ENCODE results near the gene PGAM1.
"Not testable (repeated sequence)": the region's sequence is repeated elsewhere in the genome, so short reads cannot be mapped to it uniquely, and the experiment has no call there.

PGAM1 gene

DNA sequence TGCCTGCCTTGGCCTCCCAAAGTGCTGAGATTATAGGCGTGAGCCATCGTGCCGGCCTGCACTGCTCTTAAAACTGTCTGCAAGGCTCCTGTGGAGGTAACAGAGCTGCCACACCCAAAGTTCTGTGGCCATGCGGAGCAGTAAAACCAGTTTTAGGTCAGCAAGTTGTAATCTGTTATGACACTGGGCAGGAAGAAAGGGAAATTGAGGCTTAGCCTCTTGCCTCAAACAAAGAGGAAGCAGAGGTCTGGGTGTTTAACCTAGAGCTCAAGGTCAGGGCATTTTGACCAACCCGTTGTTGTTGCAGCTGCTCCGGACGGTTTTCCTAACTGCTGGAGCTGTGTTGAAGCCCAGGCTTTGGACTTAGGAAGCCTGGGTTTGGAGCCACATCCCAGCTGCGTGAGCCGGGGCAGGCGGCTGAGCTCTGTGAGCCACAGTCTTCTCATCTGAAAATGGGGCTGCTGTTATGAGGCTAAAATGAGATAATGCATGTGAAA is 17.4 kb upstream of the PGAM1 start:
- no peak for DNase-seq

DNA sequence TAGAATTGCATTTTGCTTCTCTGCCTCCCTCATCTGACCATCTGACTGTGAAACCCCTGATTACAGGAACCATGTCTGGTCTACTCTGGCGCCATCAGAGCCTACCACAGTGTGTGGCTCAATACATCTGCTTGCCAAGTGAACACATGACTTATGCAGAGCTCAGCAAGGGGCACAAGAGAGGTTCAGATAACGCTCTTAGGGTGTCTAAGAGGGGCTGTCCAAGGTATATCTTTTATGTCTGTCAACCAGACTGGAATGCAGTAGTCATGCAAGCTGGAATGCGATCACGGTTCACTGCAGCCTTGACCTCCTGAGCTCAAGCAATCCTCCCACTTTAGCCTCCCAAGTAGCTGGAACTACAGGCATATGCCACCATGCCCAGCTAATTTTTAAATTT is 14.6 kb upstream of the PGAM1 start:
- DNase-seq: no peak

- peak; percentile 50 for DNase-seq
Observed at GRCh38 chr10:97412891-97413304, 13.1 kb upstream of the PGAM1 start.

- DNase-seq: no peak
Observed at GRCh38 chr10:97416565-97416964, 9.4 kb upstream of the PGAM1 start.

DNA sequence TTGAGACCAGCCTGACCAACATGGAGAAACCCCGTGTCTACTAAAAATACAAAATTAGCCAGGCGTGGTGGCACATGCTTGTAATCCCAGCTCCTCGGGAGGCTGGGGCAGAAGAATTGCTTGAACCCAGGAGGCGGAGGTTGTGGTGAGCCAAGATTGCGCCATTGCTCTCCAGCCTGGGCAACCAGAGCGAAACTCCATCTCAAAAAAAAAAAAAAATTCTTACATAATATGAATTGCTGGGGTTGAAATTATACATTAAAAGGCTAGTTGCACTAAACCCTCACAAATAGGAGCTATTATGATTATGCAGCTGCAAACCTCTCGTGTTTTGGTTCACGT is 2.3 kb upstream of the PGAM1 start:
- not testable (repeated sequence) for DNase-seq

DNA sequence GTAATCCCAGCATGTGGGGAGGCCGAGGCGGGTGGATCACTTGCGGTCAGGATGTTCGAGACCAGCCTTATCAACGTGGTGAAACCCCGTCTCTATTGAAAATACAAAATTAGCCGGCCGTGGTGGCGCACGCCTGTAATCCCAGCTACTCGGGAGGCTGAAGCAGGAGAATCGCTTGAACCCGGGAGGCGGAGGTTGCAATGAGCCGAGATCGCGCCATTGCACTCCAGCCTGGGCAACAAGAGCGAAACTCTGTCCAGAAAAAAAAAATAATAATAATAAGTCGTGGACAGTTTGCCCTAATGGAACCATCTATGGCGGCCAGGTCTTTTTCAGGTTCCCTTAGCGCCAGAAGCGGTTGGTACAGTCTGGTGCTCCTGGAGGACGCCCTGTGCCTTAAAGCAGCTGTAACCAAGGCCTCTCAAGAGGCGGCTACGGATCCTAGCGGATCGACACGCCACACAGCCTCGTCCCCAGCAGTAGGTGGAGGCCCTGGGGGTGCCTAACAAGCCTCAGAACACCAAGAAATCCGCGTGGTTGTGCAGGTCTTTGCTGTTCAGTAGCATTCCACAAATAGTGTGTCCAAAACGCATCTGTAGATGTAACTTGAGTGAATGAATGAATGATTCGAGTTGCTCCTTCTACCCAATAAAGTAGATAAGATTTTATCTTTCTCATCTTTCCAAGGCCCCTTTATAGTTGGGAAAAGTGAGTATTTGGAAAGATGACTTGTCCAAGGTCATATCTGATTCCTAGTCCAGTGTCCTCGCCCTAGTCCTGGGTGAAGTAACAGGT is 982 bp downstream of the PGAM1 start:
- peak; percentile 19 for DNase-seq

GRCh38 chr10:97427571-97428179 is 1.7 kb downstream of the PGAM1 start:
- DNase-seq: no peak

DNA sequence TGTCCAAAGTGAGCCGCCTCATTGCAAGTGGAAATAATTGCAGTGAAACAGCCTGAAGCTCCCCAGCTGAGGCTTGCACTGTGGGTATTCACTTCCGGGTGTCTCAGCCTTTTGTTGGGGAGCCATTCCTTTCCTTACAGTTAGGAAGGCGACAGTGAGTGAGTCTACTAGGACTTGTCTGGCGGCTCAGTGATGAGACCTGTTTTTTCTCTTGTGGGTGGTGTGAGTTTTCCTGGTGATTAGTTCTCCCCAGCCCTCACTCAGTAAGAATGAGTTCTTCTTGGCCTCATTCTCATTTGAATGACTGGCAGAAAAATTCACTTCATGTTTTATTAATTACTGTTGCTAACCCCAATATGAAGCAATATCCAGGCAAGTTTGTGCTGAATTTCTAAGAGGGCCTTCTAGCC is 2.6 kb downstream of the PGAM1 start:
- peak; percentile 26 for DNase-seq

GRCh38 chr10:97434055-97434454 is 8.1 kb downstream of the PGAM1 start:
- DNase-seq: no peak

DNA sequence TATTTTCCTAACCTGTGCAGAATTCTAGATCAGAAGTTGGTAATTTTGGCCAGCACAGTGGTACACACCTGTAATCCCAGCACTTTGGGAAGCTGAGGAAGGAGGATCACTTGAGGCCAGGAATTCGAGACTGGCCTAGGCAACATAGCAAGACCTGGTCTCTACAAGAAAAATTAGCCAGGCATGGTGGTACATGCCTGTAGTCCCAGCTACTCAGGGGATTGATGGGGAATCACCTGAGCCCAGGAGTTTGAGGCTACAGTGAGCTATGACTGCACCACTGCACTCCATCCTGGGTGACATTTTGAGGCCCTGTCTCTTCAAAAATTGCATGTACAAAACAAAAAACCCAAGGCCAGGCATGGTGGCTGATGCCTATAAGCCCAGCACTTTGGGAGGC is 8.6 kb downstream of the PGAM1 start:
- DNase-seq: no peak

- no peak for DNase-seq
Observed at GRCh38 chr10:97435211-97435610, 9.2 kb downstream of the PGAM1 start.

DNA sequence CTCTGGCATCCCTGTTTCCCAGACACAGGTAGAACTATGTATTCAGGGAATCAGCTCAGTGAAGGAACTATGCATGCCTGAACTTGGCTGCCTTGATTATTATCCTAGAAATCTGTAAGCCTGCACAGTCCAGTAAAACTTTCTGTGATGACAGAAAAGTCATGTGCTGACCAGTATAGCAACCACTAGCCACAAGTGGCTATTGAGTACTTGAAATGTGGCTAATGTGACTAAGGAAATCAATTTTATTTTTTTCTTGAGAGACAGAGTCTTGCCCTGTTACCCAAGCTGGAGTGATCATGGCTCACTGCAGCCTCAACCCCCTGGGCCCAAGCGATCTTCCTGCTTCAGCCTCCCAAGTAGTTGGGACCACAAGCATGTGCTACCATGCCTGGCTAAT is 16.3 kb downstream of the PGAM1 start:
- no peak for DNase-seq

- DNase-seq: no peak
Observed at GRCh38 chr10:97444212-97444611, 18.2 kb downstream of the PGAM1 start.

DNA sequence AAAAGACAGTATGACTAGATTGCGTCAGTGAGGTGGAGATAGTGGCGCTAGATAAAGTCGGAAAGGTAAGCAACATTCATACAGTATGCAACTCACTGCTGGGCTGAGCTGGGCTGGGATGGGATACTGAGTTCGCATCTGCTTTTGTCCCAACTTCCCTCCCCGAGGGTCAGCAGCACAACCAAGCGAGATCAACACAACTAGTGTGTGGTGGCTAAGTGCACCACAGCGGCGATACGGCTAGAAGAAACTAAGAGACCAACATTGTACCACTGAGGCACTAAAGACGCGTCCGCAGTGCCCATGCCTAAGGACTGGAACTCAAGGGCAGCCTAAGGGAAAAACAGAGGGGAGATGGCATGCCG is 19.3 kb downstream of the PGAM1 start:
- no peak for DNase-seq

DNA sequence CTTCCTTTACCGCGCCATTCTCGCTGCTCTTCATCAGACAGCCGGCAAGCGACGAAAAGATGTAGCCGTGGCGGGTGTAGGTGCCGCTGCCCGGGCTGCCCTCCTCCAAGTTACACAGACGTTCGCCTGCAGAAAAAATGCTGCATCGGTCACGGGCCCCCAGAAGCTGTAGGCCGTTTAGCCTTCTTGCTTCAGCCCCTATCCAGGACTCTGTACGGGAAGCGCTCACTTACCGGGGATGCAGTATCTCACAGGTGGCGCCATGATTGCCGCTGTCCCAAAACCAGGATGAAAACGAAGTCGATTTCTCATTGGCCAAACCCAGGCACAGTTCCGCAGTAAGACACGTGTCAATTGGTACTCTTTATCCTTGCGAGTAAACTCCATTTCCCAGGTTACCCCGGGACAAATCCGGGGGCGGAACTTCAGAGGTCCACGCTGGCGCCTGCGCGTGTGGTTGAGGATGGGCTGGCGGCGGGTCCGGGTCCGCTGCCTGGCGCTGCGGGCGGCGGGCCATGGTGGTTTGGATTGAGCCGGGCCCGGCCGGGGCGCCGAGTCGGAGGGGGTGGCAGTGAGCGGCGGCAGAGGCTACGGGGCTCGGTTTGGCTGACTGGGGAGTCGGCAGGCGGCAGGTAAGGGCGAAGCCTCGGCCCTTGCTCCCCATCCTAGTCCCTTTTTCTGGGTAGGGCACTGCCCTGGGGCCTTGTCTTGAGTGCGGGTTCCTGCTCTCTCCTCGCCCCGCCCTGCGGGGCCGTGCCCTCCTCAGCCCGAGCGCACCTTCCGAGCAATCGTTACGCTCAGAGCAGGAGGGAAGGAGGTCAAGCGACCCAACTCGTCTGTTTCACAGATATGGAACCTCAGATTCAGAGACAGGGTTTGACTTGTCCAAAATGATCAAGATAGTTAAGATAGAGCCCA is 20.0 kb downstream of the PGAM1 start, which contains the start of the genes EXOSC1 and ZDHHC16:
Gene EXOSC1 (minus strand): TSS at position 285 of the 918 bp plus-strand sequence. CDS start 21 bp downstream, at position 264.
Gene ZDHHC16 (plus strand): TSS at position 454 of the 918 bp plus-strand sequence. CDS start 5,501 bp downstream, outside the sequence.
- peak; percentile 90 for DNase-seq

DNA sequence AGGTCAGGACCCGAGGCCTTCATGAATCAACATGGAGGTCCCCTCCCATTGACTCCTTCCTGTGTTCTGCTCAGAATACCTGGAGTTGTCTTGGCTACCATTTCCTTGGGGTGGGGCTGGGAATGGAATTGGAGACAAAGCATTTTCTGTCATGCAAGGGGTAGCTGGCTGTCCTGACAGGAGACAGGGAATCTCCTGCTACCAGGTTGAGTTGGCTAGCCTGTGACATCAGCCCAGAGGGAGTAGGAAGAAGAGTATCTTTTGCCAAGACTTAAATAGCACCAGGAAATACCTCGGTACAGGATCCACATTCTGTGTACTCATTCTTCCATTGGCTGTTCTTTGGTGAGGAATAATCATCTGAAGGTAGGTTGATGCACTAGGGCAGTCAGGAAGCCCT is 24.8 kb downstream of the PGAM1 start:
- DNase-seq: no peak

GRCh38 chr10:97451605-97452004 is 25.6 kb downstream of the PGAM1 start:
- DNase-seq: no peak

DNA sequence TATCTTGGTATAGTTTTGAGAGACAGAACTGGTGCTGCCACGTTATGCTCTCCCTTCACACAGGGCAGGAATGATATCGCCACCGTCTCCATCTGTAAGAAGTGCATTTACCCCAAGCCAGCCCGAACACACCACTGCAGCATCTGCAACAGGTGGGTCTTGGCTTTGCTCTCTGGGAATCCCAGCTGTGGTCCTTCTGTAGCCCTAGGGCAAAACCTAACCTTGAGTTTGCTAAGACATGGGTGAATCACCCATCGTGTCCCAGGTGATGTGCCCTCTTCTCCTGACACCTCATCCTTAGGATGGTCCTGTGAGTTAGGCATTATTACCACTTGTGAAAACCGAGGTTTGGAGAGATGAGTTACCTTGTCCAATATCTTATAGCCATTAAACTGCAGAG is 26.4 kb downstream of the PGAM1 start:
- no peak for DNase-seq

- peak; percentile 19 for DNase-seq
Observed at GRCh38 chr10:97454330-97455036, 28.5 kb downstream of the PGAM1 start.

DNA sequence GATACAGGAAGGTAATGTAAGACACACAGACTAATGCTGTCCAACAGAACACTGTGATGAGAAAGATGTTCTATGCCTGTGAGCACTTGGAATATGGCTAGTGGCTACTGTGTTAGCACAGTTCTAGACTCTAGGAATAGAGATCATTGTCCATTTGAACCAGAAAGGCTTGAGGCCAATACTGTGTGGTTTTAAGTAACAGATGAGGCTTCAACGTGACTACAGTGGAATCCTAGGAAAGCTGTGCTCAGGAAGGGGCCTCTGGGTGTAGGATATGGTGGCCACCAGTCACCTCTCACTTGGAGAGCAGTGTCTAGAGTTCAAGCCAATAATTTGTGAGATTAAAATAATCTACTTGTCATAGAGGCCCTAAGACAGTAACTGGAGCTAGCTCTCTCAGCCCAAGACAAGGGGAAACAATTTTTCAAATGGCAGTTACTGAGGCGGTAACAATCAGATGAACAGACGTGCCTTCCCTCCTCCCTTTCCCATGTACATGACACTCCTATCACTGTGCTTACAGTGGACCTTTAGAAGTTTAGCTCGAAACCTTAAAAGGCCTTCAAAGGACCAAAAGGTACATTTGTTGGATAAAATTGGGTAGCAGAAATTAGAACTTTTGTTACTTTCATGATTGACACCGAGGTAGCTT is 30.2 kb downstream of the PGAM1 start:
- no peak for DNase-seq

DNA sequence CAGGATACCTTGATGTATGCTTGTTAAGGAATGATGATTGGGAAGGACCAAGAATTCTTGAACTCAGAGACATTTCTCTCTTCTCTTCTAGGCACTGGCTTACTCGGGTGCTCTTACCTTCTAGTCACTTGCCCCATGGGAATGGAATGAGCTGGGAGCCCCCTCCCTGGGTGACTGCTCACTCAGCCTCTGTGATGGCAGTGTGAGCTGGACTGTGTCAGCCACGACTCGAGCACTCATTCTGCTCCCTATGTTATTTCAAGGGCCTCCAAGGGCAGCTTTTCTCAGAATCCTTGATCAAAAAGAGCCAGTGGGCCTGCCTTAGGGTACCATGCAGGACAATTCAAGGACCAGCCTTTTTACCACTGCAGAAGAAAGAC is 30.7 kb downstream of the PGAM1 start:
- DNase-seq: no peak

GRCh38 chr10:97459111-97459510 is 33.1 kb downstream of the PGAM1 start:
- no peak for DNase-seq

Measured in stimulated activated CD4-positive, alpha-beta T cell treated with anti-CD3 and anti-CD28 coated beads, Interleukin-4, amount 100 ng/mL, for 1 hour (primary cell).